IPS-18a (cell line): ENCODE results near the gene ARHGAP30.
A peak's percentile ranks its signal among the peaks of the same experiment; 100 is the strongest.

ENCODE experiments used
- H3K27ac ChIP-seq: one replicate; pipeline ENCODE4 v1.5.1; 2013; ENCODE audit warnings: low read length
- H3K27me3 ChIP-seq: one replicate; pipeline ENCODE4 v1.6.1; 2013; ENCODE audit warnings: mild to moderate bottlenecking, low read length; ENCODE audit not compliant: control insufficient read depth, insufficient read depth
- H3K36me3 ChIP-seq: one replicate; pipeline ENCODE4 v1.6.1; 2013; ENCODE audit warnings: low read depth, low read length; ENCODE audit not compliant: control insufficient read depth
- H3K4me1 ChIP-seq: one replicate; pipeline ENCODE4 v1.6.1; 2013; ENCODE audit warnings: low read depth, low read length; ENCODE audit not compliant: control insufficient read depth
- H3K4me3 ChIP-seq: one replicate; pipeline ENCODE4 v1.5.1; 2013; ENCODE audit warnings: low read length
- H3K9ac ChIP-seq: one replicate; pipeline ENCODE4 v1.6.1; 2013; ENCODE audit warnings: mild to moderate bottlenecking, low read length, moderate library complexity
- H3K9me3 ChIP-seq: one replicate; pipeline ENCODE4 v1.6.1; 2013; ENCODE audit warnings: low read depth, low read length; ENCODE audit not compliant: control insufficient read depth

ARHGAP30 gene

DNA sequence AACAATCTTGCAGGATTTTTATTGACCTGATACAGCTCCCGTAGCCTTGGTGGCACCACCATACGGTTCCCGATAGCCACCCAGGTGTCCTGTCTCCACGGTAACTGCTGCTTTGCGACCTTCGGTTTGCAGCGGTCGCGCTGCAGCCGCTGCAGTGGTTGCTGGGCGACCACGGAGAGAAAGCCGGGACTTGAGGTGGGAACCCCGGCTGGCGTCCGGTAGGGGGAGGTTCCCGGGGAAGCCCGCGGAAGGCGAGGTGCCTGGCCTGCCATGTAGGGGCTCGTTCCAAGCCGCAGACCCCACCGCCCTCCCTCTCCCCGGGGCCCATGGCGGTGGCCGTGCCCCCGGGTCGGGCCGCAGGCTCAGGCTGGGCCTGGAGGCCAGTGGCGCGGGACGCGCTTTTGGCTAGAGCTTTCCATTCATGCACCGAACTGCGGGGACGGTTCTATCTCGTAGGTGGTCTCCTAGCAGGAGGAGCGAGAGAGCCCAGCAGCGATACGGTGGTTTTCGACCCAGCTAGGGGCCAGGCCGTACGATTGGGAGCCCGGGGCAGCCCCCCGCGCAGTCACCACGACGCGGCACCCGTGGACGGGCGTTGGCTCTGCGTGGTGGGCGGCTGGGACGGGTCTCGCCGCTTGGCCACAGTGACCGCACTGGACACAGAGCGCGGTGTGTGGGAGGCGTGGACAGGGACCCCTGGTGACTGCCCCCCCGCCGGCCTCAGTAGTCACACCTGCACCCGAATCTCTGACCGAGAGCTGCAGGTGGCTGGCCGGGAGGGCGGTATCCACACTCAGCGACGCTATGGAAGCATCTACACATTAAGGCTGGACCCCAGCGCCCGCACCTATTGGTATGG lies 28.7 kb upstream of the ARHGAP30 start, which contains the start of gene KLHDC9:
Gene KLHDC9, plus strand, starts transcription at position 152 of the 859 bp plus-strand sequence. Its CDS starts 175 bp downstream, at position 327.
- Histone ChIP-seq H3K36me3 (peaks cover 15% of the 10 kb centered on the region), H3K27ac (no peak within 1 kb of the TSS), H3K9ac (peak within 1 kb of the TSS; percentile 72), H3K9me3 (no peaks in the 10 kb centered on the region), H3K27me3 (no peaks in the 10 kb centered on the region), H3K4me3 (peak within 1 kb of the TSS; percentile 70), H3K4me1 (no peaks in the 10 kb centered on the region)

DNA sequence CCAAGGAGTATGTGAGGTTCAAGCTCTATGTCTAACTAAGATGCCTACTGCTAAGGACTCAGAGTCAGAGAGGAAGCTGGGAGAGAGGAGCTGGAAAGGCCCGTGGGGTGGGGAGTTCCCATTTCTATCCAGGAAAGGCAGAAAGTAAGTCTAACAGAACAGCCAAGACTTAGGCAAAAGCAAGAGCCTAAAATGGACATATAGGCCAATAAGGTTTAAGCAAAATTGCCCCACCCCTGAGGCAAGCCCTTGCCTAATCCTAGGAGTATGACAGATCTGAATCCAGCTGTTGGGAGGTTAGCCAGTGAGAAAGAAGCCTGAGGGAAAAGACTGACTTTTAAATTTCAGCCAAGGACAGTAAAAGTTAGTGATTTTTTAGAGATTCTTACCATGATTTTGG lies 26.8 kb upstream of the ARHGAP30 start:
- H3K4me3 ChIP-seq: no peak overlapping the region
- H3K27ac ChIP-seq: no peak overlapping the region
- H3K9ac ChIP-seq: no peak overlapping the region
- no peaks in the 10 kb centered on the region for H3K4me1 ChIP-seq
- no peaks in the 10 kb centered on the region for H3K27me3 ChIP-seq
- H3K36me3 ChIP-seq: peaks cover 8% of the 10 kb centered on the region
- H3K9me3 ChIP-seq: no peaks in the 10 kb centered on the region

DNA sequence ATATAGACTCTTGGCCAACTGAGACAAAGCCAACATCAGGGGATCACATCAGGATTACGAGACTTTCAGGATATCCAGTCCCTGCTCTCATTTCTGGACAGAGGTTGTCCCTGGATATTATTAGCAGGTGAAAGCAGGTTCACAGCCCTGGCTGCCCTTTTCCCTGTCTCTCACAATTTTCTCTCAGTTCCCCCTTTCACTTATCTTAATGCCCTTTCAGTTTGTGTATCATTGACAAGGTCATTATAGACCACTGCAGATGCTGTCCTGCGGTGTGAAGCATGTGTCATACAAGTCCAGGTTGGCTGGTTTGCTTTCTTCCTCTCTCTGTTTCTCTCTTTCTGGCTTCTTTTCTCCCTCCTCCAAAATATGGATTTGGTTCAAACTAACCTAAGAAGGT lies 26.3 kb upstream of the ARHGAP30 start:
- H3K9me3 ChIP-seq: no peaks in the 10 kb centered on the region
- no peak overlapping the region for H3K27ac ChIP-seq
- H3K4me3 ChIP-seq: no peak overlapping the region
- no peaks in the 10 kb centered on the region for H3K4me1 ChIP-seq
- peaks cover 4% of the 10 kb centered on the region for H3K36me3 ChIP-seq
- no peak overlapping the region for H3K9ac ChIP-seq
- no peaks in the 10 kb centered on the region for H3K27me3 ChIP-seq

DNA sequence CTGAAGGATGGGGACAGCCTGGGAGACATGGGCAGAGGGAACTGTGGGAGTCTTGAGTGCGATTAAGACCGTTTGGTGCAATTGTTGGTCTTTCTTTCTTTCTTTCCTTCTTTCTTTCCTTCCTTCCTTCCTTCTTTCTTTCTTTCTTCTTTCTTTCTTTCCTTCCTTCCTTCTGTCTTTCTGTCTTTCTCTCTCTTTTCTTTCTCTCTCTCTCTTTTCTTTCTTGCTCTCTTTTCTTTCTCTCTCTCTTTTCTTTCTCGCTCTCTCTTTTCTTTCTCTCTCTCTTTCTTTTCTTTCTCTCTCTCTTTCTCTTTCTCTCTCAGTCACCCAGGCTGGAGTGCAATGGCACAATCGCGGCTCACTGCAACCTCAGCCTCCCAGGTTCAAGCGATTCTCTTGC lies 25.5 kb upstream of the ARHGAP30 start:
- Histone ChIP-seq H3K4me3 (no peak overlapping the region), H3K36me3 (no peaks in the 10 kb centered on the region), H3K9ac (no peak overlapping the region), H3K4me1 (no peaks in the 10 kb centered on the region), H3K27me3 (no peaks in the 10 kb centered on the region), H3K27ac (no peak overlapping the region), H3K9me3 (no peaks in the 10 kb centered on the region)

DNA sequence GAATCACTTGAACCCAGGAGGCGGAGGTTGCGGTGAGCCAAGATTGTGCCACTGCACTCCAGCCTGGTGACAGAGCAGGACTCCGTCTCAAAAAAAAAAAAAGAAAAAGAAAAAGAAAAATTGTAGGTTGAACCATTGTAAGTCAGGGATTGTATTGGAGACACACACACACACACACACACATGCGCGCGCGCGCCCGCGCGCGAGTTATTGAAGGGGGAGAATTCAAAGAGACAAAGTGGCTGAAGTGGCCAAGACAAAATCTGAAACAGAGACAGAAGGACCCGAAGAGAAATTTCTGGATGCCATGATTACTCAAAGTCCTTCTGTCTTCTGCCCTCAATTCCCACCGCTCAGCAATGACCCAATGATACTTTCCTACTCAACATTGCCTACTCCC lies 24.8 kb upstream of the ARHGAP30 start:
- no peak overlapping the region for H3K9ac ChIP-seq
- H3K4me1 ChIP-seq: no peaks in the 10 kb centered on the region
- no peaks in the 10 kb centered on the region for H3K9me3 ChIP-seq

DNA sequence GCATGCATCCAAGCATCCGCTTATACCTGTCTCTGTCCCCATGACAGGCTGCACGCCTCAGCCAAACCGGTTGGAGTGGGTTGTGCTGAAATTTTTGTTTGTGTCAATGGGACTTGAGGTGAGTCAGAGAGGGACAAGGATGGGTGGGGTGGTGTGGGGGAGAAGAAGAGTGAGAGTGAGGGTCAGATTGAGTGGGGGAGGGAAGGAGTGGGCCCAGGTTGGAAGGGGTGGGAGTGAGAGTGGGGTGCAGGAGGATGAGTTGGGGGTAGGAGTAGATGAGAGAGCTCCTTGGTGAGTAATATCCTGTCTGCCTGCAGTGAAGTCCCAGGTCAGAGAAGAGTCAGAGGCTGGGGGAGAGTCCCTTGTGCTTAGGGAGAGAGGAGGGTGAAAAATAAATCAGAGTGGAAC lies 22.9 kb upstream of the ARHGAP30 start:
- H3K36me3 ChIP-seq: no peaks in the 10 kb centered on the region
- no peak overlapping the region for H3K4me3 ChIP-seq
- no peak overlapping the region for H3K9ac ChIP-seq
- H3K27ac ChIP-seq: no peak overlapping the region
- no peaks in the 10 kb centered on the region for H3K9me3 ChIP-seq
- no peaks in the 10 kb centered on the region for H3K4me1 ChIP-seq
- no peaks in the 10 kb centered on the region for H3K27me3 ChIP-seq

More for the DNA sequence above, 24.8 kb upstream of the ARHGAP30 start:
- Histone ChIP-seq H3K36me3 (no peaks in the 10 kb centered on the region), H3K27me3 (no peaks in the 10 kb centered on the region), H3K4me3 (no peak overlapping the region), H3K27ac (no peak overlapping the region)

DNA sequence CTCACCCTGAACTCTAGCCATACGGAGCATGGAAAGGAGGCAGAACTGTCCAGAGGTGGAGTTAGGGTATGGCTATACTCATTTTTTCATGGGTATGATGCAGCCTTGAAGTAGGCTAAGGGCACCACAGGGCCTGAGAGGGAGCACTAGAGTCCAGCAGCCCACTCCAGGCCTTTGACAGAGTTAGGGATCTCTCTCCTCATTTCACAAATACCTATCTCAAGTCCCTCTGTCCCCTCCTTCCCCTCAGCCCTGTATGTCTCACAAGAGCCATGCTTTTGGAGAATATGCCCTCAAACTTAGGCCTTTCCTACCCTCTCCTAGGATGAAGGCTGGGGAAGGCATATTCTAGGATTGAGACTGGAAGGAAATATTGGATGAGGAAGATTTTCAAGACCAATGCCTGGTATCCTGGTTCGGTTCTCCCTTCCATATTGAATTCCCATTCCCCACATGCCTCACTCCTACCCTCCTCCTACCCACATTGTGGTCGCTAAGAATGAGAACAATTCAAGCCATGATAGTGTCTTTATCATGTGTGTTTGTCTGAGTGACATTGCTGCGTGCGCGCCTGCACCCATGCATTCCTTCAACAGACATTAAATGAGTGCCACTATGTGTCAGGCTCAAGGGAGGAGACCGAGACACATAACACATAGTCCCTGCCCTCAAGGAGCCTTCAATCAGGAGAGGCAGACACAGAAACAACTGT lies 22.3 kb upstream of the ARHGAP30 start:
- no peak overlapping the region for H3K27ac ChIP-seq
- no peaks in the 10 kb centered on the region for H3K36me3 ChIP-seq
- H3K9ac ChIP-seq: no peak overlapping the region
- H3K9me3 ChIP-seq: no peaks in the 10 kb centered on the region
- no peaks in the 10 kb centered on the region for H3K27me3 ChIP-seq
- H3K4me3 ChIP-seq: no peak overlapping the region
- no peaks in the 10 kb centered on the region for H3K4me1 ChIP-seq

DNA sequence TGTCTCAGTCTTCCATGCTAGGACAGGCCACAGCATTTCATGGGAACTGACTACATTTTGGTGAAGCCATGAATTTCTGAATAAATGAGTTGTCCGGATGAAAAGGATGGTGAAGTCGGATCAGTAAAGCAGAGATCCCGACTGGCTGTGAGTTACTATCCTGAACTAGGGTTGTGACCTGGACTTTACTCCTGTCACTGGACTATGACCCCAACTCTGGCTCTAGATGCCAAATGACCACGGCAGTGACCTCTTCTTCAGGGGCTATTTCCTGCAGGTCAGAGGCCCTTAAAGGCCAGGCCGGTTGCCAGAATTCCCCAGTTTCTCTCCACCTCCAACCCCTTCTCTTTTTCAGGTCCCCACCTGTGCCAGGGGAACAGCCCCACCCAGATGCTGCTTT lies 21.4 kb upstream of the ARHGAP30 start:
- H3K9me3 ChIP-seq: no peaks in the 10 kb centered on the region
- H3K27ac ChIP-seq: no peak overlapping the region
- H3K4me3 ChIP-seq: no peak overlapping the region
- H3K4me1 ChIP-seq: no peaks in the 10 kb centered on the region
- no peak overlapping the region for H3K9ac ChIP-seq
- H3K27me3 ChIP-seq: no peaks in the 10 kb centered on the region
- no peaks in the 10 kb centered on the region for H3K36me3 ChIP-seq

DNA sequence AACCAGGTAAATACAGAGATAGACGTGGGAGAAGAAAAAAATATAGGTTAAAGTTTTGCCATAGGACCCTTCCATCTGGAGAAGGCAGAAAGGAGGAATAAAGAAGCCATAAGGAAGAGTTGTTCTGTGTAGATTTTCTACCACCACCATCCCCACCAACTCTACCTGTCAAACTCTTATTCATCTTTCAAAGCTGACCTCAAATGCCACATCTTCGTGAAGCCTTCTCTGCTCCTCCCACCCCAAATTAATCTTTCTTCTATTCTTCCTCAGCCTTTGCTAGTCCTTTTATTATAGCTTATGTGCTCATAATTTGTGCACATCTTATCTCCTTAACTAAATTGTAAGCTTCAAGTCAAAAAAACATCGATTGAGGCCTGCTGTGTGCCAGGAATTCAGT lies 20.9 kb upstream of the ARHGAP30 start:
- H3K9me3 ChIP-seq: no peaks in the 10 kb centered on the region
- no peak overlapping the region for H3K9ac ChIP-seq
- no peaks in the 10 kb centered on the region for H3K4me1 ChIP-seq
- no peak overlapping the region for H3K27ac ChIP-seq
- H3K36me3 ChIP-seq: no peaks in the 10 kb centered on the region
- H3K27me3 ChIP-seq: no peaks in the 10 kb centered on the region
- H3K4me3 ChIP-seq: no peak overlapping the region

DNA sequence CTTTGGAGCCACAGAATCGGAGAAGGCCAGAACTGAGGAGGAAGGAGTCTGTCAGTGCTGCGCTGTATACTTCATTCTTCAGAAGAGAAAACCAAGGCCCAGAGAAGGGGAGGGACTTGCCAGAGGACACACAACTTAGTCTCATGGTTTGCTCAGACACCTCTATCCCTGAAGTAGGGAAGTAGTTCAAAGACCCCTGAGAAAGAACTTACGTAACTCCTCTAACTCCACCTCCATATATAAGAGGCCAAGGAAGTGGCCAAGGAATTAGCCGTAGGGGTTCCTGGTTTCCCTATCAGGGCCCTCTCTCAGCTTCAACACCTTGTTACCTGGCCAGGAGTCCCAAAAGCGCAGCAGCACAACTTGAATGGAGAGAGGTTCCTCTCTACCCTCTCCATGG lies 20.2 kb upstream of the ARHGAP30 start:
- no peaks in the 10 kb centered on the region for H3K36me3 ChIP-seq
- H3K27me3 ChIP-seq: no peaks in the 10 kb centered on the region
- H3K4me3 ChIP-seq: no peak overlapping the region
- no peaks in the 10 kb centered on the region for H3K4me1 ChIP-seq
- no peak overlapping the region for H3K9ac ChIP-seq
- H3K9me3 ChIP-seq: no peaks in the 10 kb centered on the region
- no peak overlapping the region for H3K27ac ChIP-seq

DNA sequence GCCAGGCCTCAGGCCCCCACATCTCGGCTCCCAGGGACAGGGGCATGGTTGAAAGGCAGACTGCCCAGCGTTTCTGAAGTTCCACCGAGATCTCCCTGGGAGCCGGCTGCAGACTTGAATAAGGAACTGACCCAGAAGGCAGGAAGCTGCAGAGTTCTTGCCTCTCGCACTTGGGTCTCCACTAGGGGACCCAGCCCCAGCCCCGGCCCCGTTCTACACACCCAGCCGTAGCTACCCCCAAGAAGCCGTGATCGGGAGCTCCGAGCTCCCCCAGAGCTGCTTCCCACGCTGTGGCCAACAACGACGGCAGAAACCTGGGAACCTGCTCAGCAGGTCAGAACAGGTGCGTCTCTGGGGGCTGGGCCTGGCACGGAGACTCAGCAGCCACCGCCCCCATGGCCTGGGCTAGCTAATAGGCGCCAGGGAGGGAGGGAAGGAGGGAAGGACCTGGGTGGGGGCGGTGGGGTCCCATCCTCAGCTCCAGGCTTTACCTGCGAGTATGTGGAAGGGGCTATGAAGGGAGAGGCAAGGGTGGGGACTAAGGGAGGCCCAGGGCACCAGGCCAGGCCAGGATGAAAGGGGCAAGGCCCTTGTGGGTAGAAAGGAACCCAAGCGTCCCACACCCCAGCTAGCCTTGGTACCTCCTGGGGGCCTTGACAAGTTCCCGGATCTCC lies 19.7 kb upstream of the ARHGAP30 start, which contains the start of gene NECTIN4:
Gene NECTIN4, minus strand, starts transcription at position 308 of the 674 bp plus-strand sequence. Its CDS starts 262 bp downstream, at position 46.
- Histone ChIP-seq H3K9me3 (no peaks in the 10 kb centered on the region), H3K27me3 (no peaks in the 10 kb centered on the region), H3K9ac (no peak within 1 kb of the TSS), H3K4me1 (no peaks in the 10 kb centered on the region), H3K27ac (no peak within 1 kb of the TSS), H3K4me3 (no peak within 1 kb of the TSS), H3K36me3 (no peaks in the 10 kb centered on the region)
